AG09319 (cell line): ENCODE data around the gene CEPT1.

Source experiments
- DNase-seq: peaks from one replicate; pipeline ENCODE4 v3.0.0-alpha.2; 2010; ENCODE audit warnings: low read depth; ENCODE audit errors: extremely low read depth
- CTCF ChIP-seq: IDR thresholded peaks from 2 replicates; pipeline ENCODE4 v1.5.1; 2011; ENCODE audit warnings: low read depth, mild to moderate bottlenecking, inconsistent platforms, low read length, moderate library complexity

The CEPT1 gene

GRCh38 chr1:111116496-111116895 lies 23.5 kb upstream of the CEPT1 start:
- no peak for TF ChIP-seq CTCF
- no peak for DNase-seq

- TF ChIP-seq CTCF, result no peak
- DNase-seq, result no peak
Measured at GRCh38 chr1:111126354-111126753, 13.7 kb upstream of the CEPT1 start.

GRCh38 chr1:111127923-111128643 lies 11.9 kb upstream of the CEPT1 start:
- TF ChIP-seq CTCF, result no peak
- DNase-seq, result no peak

GRCh38 chr1:111129376-111129775 lies 10.6 kb upstream of the CEPT1 start:
- DNase-seq, result no peak
- TF ChIP-seq CTCF, result no peak

- no peak for TF ChIP-seq CTCF
- DNase-seq, result no peak
Measured at GRCh38 chr1:111131693-111132092, 8.3 kb upstream of the CEPT1 start.

- no peak for TF ChIP-seq CTCF
- DNase-seq, result no peak
Measured at GRCh38 chr1:111133866-111134265, 6.2 kb upstream of the CEPT1 start.

GRCh38 chr1:111139324-111139955 lies 583 bp upstream of the CEPT1 start:
- no peak for DNase-seq
- TF ChIP-seq CTCF, result no peak; the same call in 1 of the 2 replicates
